CD8-positive, alpha-beta memory T cell (primary cell): ENCODE data around the gene SLC2A4RG. TPM values are rescaled to one million over a fixed set of nuclear protein-coding genes. Genes with fewer than 3 reads are reported as not detected.

Source experiments
- CTCF ChIA-PET: fragments of 350-600 bp; sonication (Branson Sonifier 250); formaldehyde crosslinking; loops from one replicate; lab custom pipeline; 2021; ENCODE audit warnings: antibody characterized with exemption; lab: Charles Lee
- POLR2A ChIA-PET: fragments of 350-600 bp; sonication (Branson Sonifier 250); formaldehyde crosslinking; loops from one replicate; lab custom pipeline; 2021; ENCODE audit warnings: antibody characterized with exemption; lab: Charles Lee
- DNase-seq, 5 donors: peaks; one replicate each; pipeline versions ENCODE4 v3.0.0 to v3.0.0-alpha.2; 2020 to 2022; ENCODE audit warnings: mixed read lengths in 1 of 5
- H3K27ac ChIP-seq: one replicate; pipeline ENCODE4 v1.7.0; 2013; ENCODE audit warnings: low read depth, mild to moderate bottlenecking, low read length, moderate library complexity
- H3K27me3 ChIP-seq: 2 replicates; pipeline ENCODE4 v1.7.0; 2013; ENCODE audit warnings: low read length, mild to moderate bottlenecking; ENCODE audit not compliant: insufficient read depth, poor library complexity, severe bottlenecking
- H3K36me3 ChIP-seq: 2 replicates; pipeline ENCODE4 v1.7.0; 2013; ENCODE audit warnings: mild to moderate bottlenecking, low read length, moderate library complexity; ENCODE audit not compliant: insufficient read depth
- H3K4me1 ChIP-seq: 2 replicates; pipeline ENCODE4 v1.7.0; 2013; ENCODE audit warnings: mild to moderate bottlenecking, low read length, moderate library complexity; ENCODE audit not compliant: insufficient read depth
- H3K4me3 ChIP-seq: 2 replicates; pipeline ENCODE4 v1.7.0; 2013; ENCODE audit warnings: mild to moderate bottlenecking, low read length
- H3K9me3 ChIP-seq: 2 replicates; pipeline ENCODE4 v1.7.0; 2013; ENCODE audit warnings: mild to moderate bottlenecking, low read length
- H3K27ac Mint-ChIP-seq, 8 donors: one replicate each; pipeline ENCODE4 v1.8.0; 2020 to 2021; ENCODE audit warnings: mixed read lengths in 8 of 8, mild to moderate bottlenecking in 6 of 8, inconsistent platforms in 3 of 8, moderate library complexity in 3 of 8
- H3K27me3 Mint-ChIP-seq, 2 donors: one replicate each; pipeline ENCODE4 v1.8.0; 2020 to 2021; ENCODE audit warnings: mixed read lengths in 2 of 2, mild to moderate bottlenecking in 1 of 2, moderate library complexity in 1 of 2
- H3K36me3 Mint-ChIP-seq, 3 donors: one replicate each; pipeline ENCODE4 v1.8.0; 2020 to 2021; ENCODE audit warnings: mixed read lengths in 3 of 3, inconsistent platforms in 1 of 3, mild to moderate bottlenecking in 1 of 3
- H3K4me1 Mint-ChIP-seq, 3 donors: one replicate each; pipeline ENCODE4 v1.8.0; 2020 to 2021; ENCODE audit warnings: mixed read lengths in 3 of 3, inconsistent platforms in 1 of 3, mild to moderate bottlenecking in 1 of 3
- H3K4me3 Mint-ChIP-seq, 7 donors: one replicate each; pipeline ENCODE4 v1.8.0; 2020 to 2021; ENCODE audit warnings: mixed read lengths in 7 of 7, mild to moderate bottlenecking in 6 of 7, moderate library complexity in 4 of 7, inconsistent platforms in 2 of 7
- H3K9me3 Mint-ChIP-seq, 5 donors: one replicate each; pipeline ENCODE4 v1.8.0; 2020 to 2022; ENCODE audit warnings: mixed read lengths in 5 of 5, mild to moderate bottlenecking in 3 of 5, moderate library complexity in 2 of 5, inconsistent platforms in 1 of 5
- polyA plus RNA-seq: library from polyadenylated mRNA; unstranded; fragments of 300-500 nt; fragmentation: Illumina TruSeq; gene quantifications from one replicate; pipeline ENCODE4 v1.2.3, GENCODE V29; 2021
- total RNA-seq, 2 experiments: library from RNA; stranded (reverse); gene quantifications; one replicate each; pipeline ENCODE4 v1.2.3, GENCODE V29; 2021

Gene SLC2A4RG
- total and polyA plus RNA-seq, 3 experiments from 2014 or later = 7.8 to 40.6 (median 37.5) TPM

DNA sequence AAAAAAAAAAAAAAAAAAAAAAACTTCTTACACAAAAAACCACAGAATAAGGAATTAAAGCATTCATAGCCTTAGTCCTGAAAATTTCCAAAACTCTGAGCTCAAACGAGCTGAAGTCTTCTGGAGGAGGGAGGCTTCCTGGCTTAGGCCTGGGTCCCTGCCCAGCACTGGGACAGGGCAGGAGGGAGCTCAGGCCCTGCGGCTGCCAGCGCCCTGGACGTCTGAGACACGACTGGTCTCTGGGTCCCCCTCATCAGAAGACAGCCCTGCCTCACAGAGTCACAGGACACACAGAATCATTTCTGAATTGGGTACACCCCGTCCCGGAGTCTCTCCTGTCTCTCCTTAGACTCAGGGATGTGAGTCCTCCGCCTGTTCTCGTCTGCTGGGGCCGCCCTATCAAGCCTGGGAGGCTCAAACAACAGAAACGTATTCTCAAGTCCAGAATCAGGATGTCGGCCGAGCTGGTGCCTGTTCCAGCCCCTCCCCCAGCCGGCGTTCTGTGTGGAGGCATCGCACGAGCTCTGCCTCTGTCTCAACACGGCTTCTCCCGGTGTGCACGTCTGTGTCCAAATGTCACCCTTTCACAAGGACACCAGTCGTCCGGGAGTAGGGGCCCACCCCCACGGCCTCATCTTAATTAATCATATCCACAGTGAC is 52.1 kb downstream of the SLC2A4RG start:
- no peak overlapping the region for H3K27ac ChIP-seq
- CTCF ChIA-PET = interaction anchor here (0.7 to 2.3 kb wide), 3 partner anchors 16 to 254 kb away, joined by 3 to 5 read pairs (median 3); partner anchors contain the start of gene PTK6
- Mint-ChIP-seq H3K27ac (peak overlapping the region in 1 of 8 donors; percentile 33), H3K9me3 (no peaks in the 10 kb centered on the region), H3K4me1 (peaks cover 0 to 6% (median 0%) of the 10 kb centered on the region in 3 donors), H3K36me3 (no peaks in the 10 kb centered on the region), H3K4me3 (no peak overlapping the region), H3K27me3 (peaks cover 9 to 15% of the 10 kb centered on the region in 2 donors)
- no peak overlapping the region for H3K4me3 ChIP-seq
- no peaks in the 10 kb centered on the region for H3K9me3 ChIP-seq
- POLR2A ChIA-PET = interaction anchor here (0.6 to 0.7 kb wide), 2 partner anchors 189 to 264 kb away, joined by 3 to 13 read pairs; no protein-coding TSS in a partner anchor
- H3K4me1 ChIP-seq = peaks cover 3% of the 10 kb centered on the region
- DNase-seq = no peak
- H3K27me3 ChIP-seq = no peaks in the 10 kb centered on the region
- H3K36me3 ChIP-seq = no peaks in the 10 kb centered on the region

GRCh38 chr20:63792866-63793265 is 53.3 kb downstream of the SLC2A4RG start:
- no peaks in the 10 kb centered on the region for H3K9me3 ChIP-seq
- POLR2A ChIA-PET = no interaction called here
- Mint-ChIP-seq H3K36me3 (no peaks in the 10 kb centered on the region), H3K27ac (no peak overlapping the region), H3K4me3 (no peak overlapping the region), H3K9me3 (no peaks in the 10 kb centered on the region), H3K4me1 (peaks cover 0 to 6% (median 0%) of the 10 kb centered on the region in 3 donors), H3K27me3 (peaks cover 11 to 15% of the 10 kb centered on the region in 2 donors)
- CTCF ChIA-PET = no interaction called here
- peaks cover 3% of the 10 kb centered on the region for H3K4me1 ChIP-seq
- H3K27me3 ChIP-seq = no peaks in the 10 kb centered on the region
- DNase-seq = no peak
- no peaks in the 10 kb centered on the region for H3K36me3 ChIP-seq
- no peak overlapping the region for H3K4me3 ChIP-seq
- H3K27ac ChIP-seq = no peak overlapping the region

Other genes with a start within 250 kb of the SLC2A4RG start
- gene EEF1A2, start 240.7 kb upstream of the SLC2A4RG start, total RNA-seq = under 1 TPM in 1 of 2 experiments, not detected in 1; 0.20 TPM
- 0.17 TPM for gene EEF1A2, start 240.7 kb upstream of the SLC2A4RG start, polyA plus RNA-seq
- gene PPDPF, start 219.0 kb upstream of the SLC2A4RG start, total RNA-seq = 100 to 1,000 TPM; 207 to 218 TPM
- 137 TPM for gene PPDPF, start 219.0 kb upstream of the SLC2A4RG start, polyA plus RNA-seq
- under 1 TPM; 0.18 to 0.31 TPM for gene PTK6, start 202.4 kb upstream of the SLC2A4RG start, total RNA-seq
- 0.16 TPM for gene PTK6, start 202.4 kb upstream of the SLC2A4RG start, polyA plus RNA-seq
- not detected for gene SRMS, start 192.0 kb upstream of the SLC2A4RG start, total RNA-seq
- gene SRMS, start 192.0 kb upstream of the SLC2A4RG start, polyA plus RNA-seq = not detected
- under 1 TPM; 0.13 to 0.26 TPM for gene FNDC11, start 185.6 kb upstream of the SLC2A4RG start, total RNA-seq
- gene FNDC11, start 185.6 kb upstream of the SLC2A4RG start, polyA plus RNA-seq = not detected
- 1 to 10 TPM; 7.4 to 8.7 TPM for gene HELZ2, start 165.5 kb upstream of the SLC2A4RG start, total RNA-seq
- gene HELZ2, start 165.5 kb upstream of the SLC2A4RG start, polyA plus RNA-seq = 9.8 TPM
- 10 to 100 TPM; 14.3 to 15.5 TPM for gene GMEB2, start 112.7 kb upstream of the SLC2A4RG start, total RNA-seq
- gene GMEB2, start 112.7 kb upstream of the SLC2A4RG start, polyA plus RNA-seq = 14.8 TPM
- gene STMN3, start 86.4 kb upstream of the SLC2A4RG start, total RNA-seq = 10 to 100 TPM; 21.0 to 21.6 TPM
- gene STMN3, start 86.4 kb upstream of the SLC2A4RG start, polyA plus RNA-seq = 24.7 TPM
- 10 to 100 TPM; 52.3 to 54.5 TPM for gene RTEL1, start 81.5 kb upstream of the SLC2A4RG start, total RNA-seq
- gene RTEL1, start 81.5 kb upstream of the SLC2A4RG start, polyA plus RNA-seq = 5.7 TPM
- gene TNFRSF6B, start 43.1 kb upstream of the SLC2A4RG start, total RNA-seq = not detected
- gene TNFRSF6B, start 43.1 kb upstream of the SLC2A4RG start, polyA plus RNA-seq = 0.22 TPM
- 10 to 100 TPM; 63.7 to 72.8 TPM for gene ARFRP1, start 31.8 kb upstream of the SLC2A4RG start, total RNA-seq
- gene ARFRP1, start 31.8 kb upstream of the SLC2A4RG start, polyA plus RNA-seq = 73.9 TPM
- gene ZGPAT, start 31.7 kb upstream of the SLC2A4RG start, total RNA-seq = 10 to 100 TPM; 29.7 to 29.9 TPM
- 77.5 TPM for gene ZGPAT, start 31.7 kb upstream of the SLC2A4RG start, polyA plus RNA-seq
- gene LIME1, start 3.1 kb upstream of the SLC2A4RG start, total RNA-seq = 10 to 100 TPM; 18.4 to 19.6 TPM
- 366 TPM for gene LIME1, start 3.1 kb upstream of the SLC2A4RG start, polyA plus RNA-seq
- under 1 TPM; 0.31 to 0.39 TPM for gene ZBTB46, start 91.5 kb downstream of the SLC2A4RG start, total RNA-seq
- gene ZBTB46, start 91.5 kb downstream of the SLC2A4RG start, polyA plus RNA-seq = 0.08 TPM
- gene ABHD16B, start 121.7 kb downstream of the SLC2A4RG start, total RNA-seq = not detected
- not detected for gene ABHD16B, start 121.7 kb downstream of the SLC2A4RG start, polyA plus RNA-seq
- 10 to 100 TPM; 60.0 to 64.4 TPM for gene TPD52L2, start 125.5 kb downstream of the SLC2A4RG start, total RNA-seq
- 72.1 TPM for gene TPD52L2, start 125.5 kb downstream of the SLC2A4RG start, polyA plus RNA-seq
- gene DNAJC5, start 155.3 kb downstream of the SLC2A4RG start, total RNA-seq = 10 to 100 TPM; 38.9 to 40.9 TPM
- gene DNAJC5, start 155.3 kb downstream of the SLC2A4RG start, polyA plus RNA-seq = 8.3 TPM
- 10 to 100 TPM; 35.7 to 36.2 TPM for gene UCKL1, start 216.6 kb downstream of the SLC2A4RG start, total RNA-seq
- gene UCKL1, start 216.6 kb downstream of the SLC2A4RG start, polyA plus RNA-seq = 34.5 TPM
- gene ZNF512B, start 230.2 kb downstream of the SLC2A4RG start, total RNA-seq = 10 to 100 TPM; 11.5 to 12.1 TPM
- gene ZNF512B, start 230.2 kb downstream of the SLC2A4RG start, polyA plus RNA-seq = 1.0 TPM
- gene SAMD10, start 239.9 kb downstream of the SLC2A4RG start, total RNA-seq = 10 to 100 TPM; 19.3 to 24.5 TPM
- 15.6 TPM for gene SAMD10, start 239.9 kb downstream of the SLC2A4RG start, polyA plus RNA-seq
- gene PRPF6, start 241.4 kb downstream of the SLC2A4RG start, total RNA-seq = 10 to 100 TPM; 76.2 to 78.3 TPM
- gene PRPF6, start 241.4 kb downstream of the SLC2A4RG start, polyA plus RNA-seq = 97.1 TPM